Thyroid gland (tissue), 4 donors: ENCODE results near the gene RAB23.

Source experiments
- CTCF ChIP-seq, 6 experiments: fragments of 200-600 bp in 3 of 6; fragments of 450-650 bp in 3 of 6; sonication (generic) in 3 of 6; IDR thresholded peaks; one replicate each; pipeline ENCODE4 v1.5.1; 2016 to 2019; ENCODE audit warnings: antibody characterized with exemption in 6 of 6, mild to moderate bottlenecking in 2 of 6, inconsistent platforms in 1 of 6, moderate library complexity in 1 of 6
- POLR2A ChIP-seq, 2 donors: fragments of 450-650 bp; IDR thresholded peaks; one replicate each; pipeline ENCODE4 v1.6.1; 2017; ENCODE audit warnings: antibody characterized with exemption in 2 of 2, mild to moderate bottlenecking in 2 of 2, moderate library complexity in 1 of 2

- TF ChIP-seq CTCF (IDR thresholded peaks at IDR 0.05) (no peak), POLR2A (IDR thresholded peaks at IDR 0.05) (no peak)
Measured at GRCh38 chr6:57265755-57266221, 43.7 kb upstream of the RAB23 start.
